HepG2 (cell line): ENCODE data around the gene SLC35G2. TPM values are rescaled to one million over a fixed set of nuclear protein-coding genes. Genes with fewer than 3 reads are reported as not detected.

Source experiments
- ELF4 ChIP-seq: sonication (generic); formaldehyde crosslinking; IDR thresholded peaks from 2 replicates; pipeline ENCODE4 v1.5.0; 2020; ENCODE audit warnings: missing genetic modification reagents, mild to moderate bottlenecking, moderate library complexity, borderline replicate concordance
- FOXM1 ChIP-seq: sonication (generic); formaldehyde crosslinking; IDR thresholded peaks from 2 replicates; pipeline ENCODE4 v1.5.0; 2020; ENCODE audit warnings: missing genetic modification reagents
- FOXO1 ChIP-seq: sonication (generic); formaldehyde crosslinking; IDR thresholded peaks from 2 replicates; pipeline ENCODE4 v1.4.0; 2020; ENCODE audit warnings: missing genetic modification reagents
- FOXO4 ChIP-seq: sonication (generic); formaldehyde crosslinking; conservative IDR thresholded peaks from 2 replicates; pipeline ENCODE4 v1.8.1; 2023; ENCODE audit warnings: missing genetic modification reagents
- NCOA1 ChIP-seq: sonication (generic); formaldehyde crosslinking; IDR thresholded peaks from 2 replicates; pipeline ENCODE4 v1.9.0; 2021; ENCODE audit warnings: missing genetic modification reagents
- POLR2G ChIP-seq: fragments of 200-400 bp; formaldehyde crosslinking; IDR thresholded peaks from 2 replicates; pipeline ENCODE4 v1.6.1; 2018; ENCODE audit warnings: mild to moderate bottlenecking, low read depth, low read length, moderate library complexity
- PTBP1 ChIP-seq: fragments of 200-400 bp; formaldehyde crosslinking; IDR thresholded peaks from 2 replicates; pipeline ENCODE4 v1.6.1; 2018; ENCODE audit warnings: low read length, low read depth; ENCODE audit not compliant: poor library complexity, severe bottlenecking
- SPEN ChIP-seq: sonication (generic); formaldehyde crosslinking; IDR thresholded peaks from 2 replicates; pipeline ENCODE4 v1.5.1; 2020; ENCODE audit warnings: low read depth, mild to moderate bottlenecking, missing genetic modification reagents
- TOE1 ChIP-seq: sonication (generic); formaldehyde crosslinking; IDR thresholded peaks from 2 replicates; pipeline ENCODE4 v1.4.0; 2020; ENCODE audit warnings: mild to moderate bottlenecking, missing genetic modification reagents
- ZFP90 ChIP-seq: sonication (generic); formaldehyde crosslinking; IDR thresholded peaks from 2 replicates; pipeline ENCODE4 v1.8.0; 2022; ENCODE audit warnings: missing genetic modification reagents, mild to moderate bottlenecking, inconsistent platforms, borderline replicate concordance
- ZNF3 ChIP-seq: IDR thresholded peaks from 2 replicates; pipeline ENCODE4 v1.7.0; 2017; ENCODE audit warnings: inconsistent platforms
- ZNF770 ChIP-seq: sonication (generic); formaldehyde crosslinking; IDR thresholded peaks from 2 replicates; pipeline ENCODE4 v1.5.0; 2020; ENCODE audit warnings: mild to moderate bottlenecking, missing genetic modification reagents
- polyA plus RNA-seq, 8 experiments: library from polyadenylated mRNA; depleted of rRNA in 3 of 8; stranded (reverse) in 7 of 8; unstranded in 1 of 8; fragments of >200 nt; fragmentation: Illumina TruSeq in 4 of 8; extraction: Trizol in 4 of 8; gene quantifications; 2 replicates each; pipeline versions ENCODE4 v1.2.1 to v1.2.3, GENCODE V29; 2011 to 2016; ENCODE audit warnings: low read depth in 4 of 8, missing spikeins in 1 of 8, mixed read lengths in 1 of 8; ENCODE audit not compliant: insufficient read depth in 1 of 8
- total RNA-seq, 5 experiments: library from RNA; depleted of rRNA; stranded (reverse); fragments of >200 nt; fragmentation: Illumina TruSeq; extraction: Trizol; gene quantifications; 2 replicates each; pipeline ENCODE4 v1.2.3, GENCODE V29; 2016; ENCODE audit warnings: low read depth in 1 of 5
- TF ChIP-seq, protein P1 (sequence below): IDR thresholded peaks from 2 replicates; pipeline ENCODE4 v1.6.1; 2018; ENCODE audit warnings: missing genetic modification reagents
- TF ChIP-seq, protein P2 (sequence below), 2 experiments: IDR thresholded peaks; 2 replicates each; pipeline ENCODE4 v1.6.1; 2011 to 2012; ENCODE audit warnings: low read length in 2 of 2, borderline replicate concordance in 1 of 2, low read depth in 1 of 2, mild to moderate bottlenecking in 1 of 2, moderate library complexity in 1 of 2
- TF ChIP-seq, protein P3 (sequence below): sonication (generic); formaldehyde crosslinking; IDR thresholded peaks from 2 replicates; pipeline ENCODE4 v1.4.0; 2020; ENCODE audit warnings: missing genetic modification reagents
- TF ChIP-seq, protein P4 (sequence below): fragments of 450-650 bp; IDR thresholded peaks from 2 replicates; pipeline ENCODE4 v1.6.1; 2016

The SLC35G2 gene
- total and polyA plus RNA-seq, 2 of the 13 experiments (the other 11 are each of a cell fraction or from before 2014, with no cell fraction given) = 7.6 to 10.3 TPM

DNA sequence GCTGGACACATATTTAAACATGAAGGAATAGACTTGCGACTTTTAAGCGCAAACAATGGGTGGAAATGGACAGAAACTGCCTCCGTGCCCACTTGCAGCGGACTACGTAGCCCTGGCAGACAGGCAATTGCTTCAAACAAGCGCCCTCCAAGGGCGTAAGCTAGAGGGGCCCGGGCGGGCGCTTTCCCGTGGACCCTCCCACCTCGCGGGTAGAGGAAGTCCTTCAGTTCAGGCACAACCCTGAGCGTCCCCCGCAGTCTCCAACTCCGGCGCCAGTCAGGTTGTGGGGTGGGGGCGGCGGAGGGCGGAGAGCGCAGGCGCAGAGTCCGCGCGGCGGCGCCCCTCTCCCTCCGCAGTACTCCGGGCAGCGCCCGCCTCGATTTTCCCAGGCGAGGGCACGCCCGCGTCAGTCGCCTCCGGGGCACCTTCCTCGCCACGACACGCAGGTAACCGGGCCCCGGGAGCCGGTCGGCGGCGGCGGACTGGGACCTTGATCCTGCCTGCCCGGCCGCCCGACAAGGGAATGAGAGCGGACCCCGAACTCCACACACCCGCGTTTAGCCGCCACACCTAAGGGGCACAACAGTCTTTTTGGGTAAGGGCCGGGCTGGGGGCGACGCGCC lies at the start of gene SLC35G2 (continued):
- TF ChIP-seq ZNF3 (CRISPR knock-in tag) (no peak), ZFP90 (CRISPR knock-in tag) (no peak), ZNF770 (CRISPR knock-in tag) (no peak), PTBP1 (no peak), POLR2G (no peak), FOXM1 (no peak), FOXO4 (no peak), ELF4 (CRISPR knock-in tag) (0 out of 2 replicates have a peak, but pooled peaks have one; percentile 54), SPEN (CRISPR knock-in tag) (no peak; the same call in 1 of the 2 replicates), NCOA1 (CRISPR knock-in tag) (0 out of 2 replicates have a peak, but pooled peaks have one; percentile 2), FOXO1 (no peak), TOE1 (CRISPR knock-in tag) (no peak)
- TF ChIP-seq, protein P1, sequence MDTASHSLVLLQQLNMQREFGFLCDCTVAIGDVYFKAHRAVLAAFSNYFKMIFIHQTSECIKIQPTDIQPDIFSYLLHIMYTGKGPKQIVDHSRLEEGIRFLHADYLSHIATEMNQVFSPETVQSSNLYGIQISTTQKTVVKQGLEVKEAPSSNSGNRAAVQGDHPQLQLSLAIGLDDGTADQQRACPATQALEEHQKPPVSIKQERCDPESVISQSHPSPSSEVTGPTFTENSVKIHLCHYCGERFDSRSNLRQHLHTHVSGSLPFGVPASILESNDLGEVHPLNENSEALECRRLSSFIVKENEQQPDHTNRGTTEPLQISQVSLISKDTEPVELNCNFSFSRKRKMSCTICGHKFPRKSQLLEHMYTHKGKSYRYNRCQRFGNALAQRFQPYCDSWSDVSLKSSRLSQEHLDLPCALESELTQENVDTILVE (CRISPR knock-in tag) = no peak
- TF ChIP-seq, protein P2, sequence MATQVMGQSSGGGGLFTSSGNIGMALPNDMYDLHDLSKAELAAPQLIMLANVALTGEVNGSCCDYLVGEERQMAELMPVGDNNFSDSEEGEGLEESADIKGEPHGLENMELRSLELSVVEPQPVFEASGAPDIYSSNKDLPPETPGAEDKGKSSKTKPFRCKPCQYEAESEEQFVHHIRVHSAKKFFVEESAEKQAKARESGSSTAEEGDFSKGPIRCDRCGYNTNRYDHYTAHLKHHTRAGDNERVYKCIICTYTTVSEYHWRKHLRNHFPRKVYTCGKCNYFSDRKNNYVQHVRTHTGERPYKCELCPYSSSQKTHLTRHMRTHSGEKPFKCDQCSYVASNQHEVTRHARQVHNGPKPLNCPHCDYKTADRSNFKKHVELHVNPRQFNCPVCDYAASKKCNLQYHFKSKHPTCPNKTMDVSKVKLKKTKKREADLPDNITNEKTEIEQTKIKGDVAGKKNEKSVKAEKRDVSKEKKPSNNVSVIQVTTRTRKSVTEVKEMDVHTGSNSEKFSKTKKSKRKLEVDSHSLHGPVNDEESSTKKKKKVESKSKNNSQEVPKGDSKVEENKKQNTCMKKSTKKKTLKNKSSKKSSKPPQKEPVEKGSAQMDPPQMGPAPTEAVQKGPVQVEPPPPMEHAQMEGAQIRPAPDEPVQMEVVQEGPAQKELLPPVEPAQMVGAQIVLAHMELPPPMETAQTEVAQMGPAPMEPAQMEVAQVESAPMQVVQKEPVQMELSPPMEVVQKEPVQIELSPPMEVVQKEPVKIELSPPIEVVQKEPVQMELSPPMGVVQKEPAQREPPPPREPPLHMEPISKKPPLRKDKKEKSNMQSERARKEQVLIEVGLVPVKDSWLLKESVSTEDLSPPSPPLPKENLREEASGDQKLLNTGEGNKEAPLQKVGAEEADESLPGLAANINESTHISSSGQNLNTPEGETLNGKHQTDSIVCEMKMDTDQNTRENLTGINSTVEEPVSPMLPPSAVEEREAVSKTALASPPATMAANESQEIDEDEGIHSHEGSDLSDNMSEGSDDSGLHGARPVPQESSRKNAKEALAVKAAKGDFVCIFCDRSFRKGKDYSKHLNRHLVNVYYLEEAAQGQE (IDR thresholded peaks at IDR 0.05; ENCODE audit: borderline replicate concordance in 1 of 2, low read depth in 1 of 2, low read length in 2 of 2) = no peak
- TF ChIP-seq, protein P3, sequence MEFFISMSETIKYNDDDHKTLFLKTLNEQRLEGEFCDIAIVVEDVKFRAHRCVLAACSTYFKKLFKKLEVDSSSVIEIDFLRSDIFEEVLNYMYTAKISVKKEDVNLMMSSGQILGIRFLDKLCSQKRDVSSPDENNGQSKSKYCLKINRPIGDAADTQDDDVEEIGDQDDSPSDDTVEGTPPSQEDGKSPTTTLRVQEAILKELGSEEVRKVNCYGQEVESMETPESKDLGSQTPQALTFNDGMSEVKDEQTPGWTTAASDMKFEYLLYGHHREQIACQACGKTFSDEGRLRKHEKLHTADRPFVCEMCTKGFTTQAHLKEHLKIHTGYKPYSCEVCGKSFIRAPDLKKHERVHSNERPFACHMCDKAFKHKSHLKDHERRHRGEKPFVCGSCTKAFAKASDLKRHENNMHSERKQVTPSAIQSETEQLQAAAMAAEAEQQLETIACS (CRISPR knock-in tag) = no peak
- TF ChIP-seq, protein P4, sequence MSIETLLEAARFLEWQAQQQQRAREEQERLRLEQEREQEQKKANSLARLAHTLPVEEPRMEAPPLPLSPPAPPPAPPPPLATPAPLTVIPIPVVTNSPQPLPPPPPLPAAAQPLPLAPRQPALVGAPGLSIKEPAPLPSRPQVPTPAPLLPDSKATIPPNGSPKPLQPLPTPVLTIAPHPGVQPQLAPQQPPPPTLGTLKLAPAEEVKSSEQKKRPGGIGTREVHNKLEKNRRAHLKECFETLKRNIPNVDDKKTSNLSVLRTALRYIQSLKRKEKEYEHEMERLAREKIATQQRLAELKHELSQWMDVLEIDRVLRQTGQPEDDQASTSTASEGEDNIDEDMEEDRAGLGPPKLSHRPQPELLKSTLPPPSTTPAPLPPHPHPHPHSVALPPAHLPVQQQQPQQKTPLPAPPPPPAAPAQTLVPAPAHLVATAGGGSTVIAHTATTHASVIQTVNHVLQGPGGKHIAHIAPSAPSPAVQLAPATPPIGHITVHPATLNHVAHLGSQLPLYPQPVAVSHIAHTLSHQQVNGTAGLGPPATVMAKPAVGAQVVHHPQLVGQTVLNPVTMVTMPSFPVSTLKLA = no peak
